ENCODE results near the gene SLC35F3. TPM values are rescaled to one million over a fixed set of nuclear protein-coding genes. Genes with fewer than 3 reads are reported as not detected.

Gene SLC35F3
- total RNA-seq, 2 experiments from 2014 or later = not detected

- no peak overlapping the region for H2AFZ ChIP-seq (ENCODE audit: low read length)
- H3K36me3 ChIP-seq (ENCODE audit: insufficient read depth, low read length) = no peaks in the 10 kb centered on the region
- no peak for TF ChIP-seq EZH2phosphoT487 (IDR thresholded peaks at IDR 0.05; ENCODE audit: borderline replicate concordance, low read depth, low read length)
- no peak for TF ChIP-seq CTCF (conservative IDR thresholded peaks at IDR 0.05; ENCODE audit: low read length)
- no peaks in the 10 kb centered on the region for H3K79me2 ChIP-seq (ENCODE audit: insufficient read depth, low read depth, low read length)
- intact Hi-C loops (cut with micrococcal nuclease; ENCODE audit: unreplicated experiment) = no loop called here
- H3K9me3 ChIP-seq (ENCODE audit: low read length) = peaks cover 37% of the 10 kb centered on the region
- no peak overlapping the region for H3K4me2 ChIP-seq (ENCODE audit: low read length)
- DNase-seq (ENCODE audit: low spot score) = no peak
- H3K9me2 ChIP-seq (ENCODE audit: insufficient read depth, low read length) = no peaks in the 10 kb centered on the region
- H3K4me1 ChIP-seq (ENCODE audit: insufficient read depth, low read length, poor library complexity, severe bottlenecking) = no peaks in the 10 kb centered on the region
- no peaks in the 10 kb centered on the region for H4K20me1 ChIP-seq (ENCODE audit: insufficient read depth, low read length)
- H3K4me3 ChIP-seq (ENCODE audit: low read depth, low read length, poor library complexity, severe bottlenecking) = no peak overlapping the region
- POLR2A ChIA-PET = interaction anchor here (1.0 to 1.5 kb wide), 3 partner anchors 9 to 34 kb away, joined by 3 read pairs; no protein-coding TSS in a partner anchor
- CTCF ChIA-PET (ENCODE audit: unreplicated experiment) = no interaction called here
- H3K27ac ChIP-seq (ENCODE audit: low read depth, low read length, poor library complexity, severe bottlenecking) = no peak overlapping the region
- BruUV-seq (replicated peaks) = no TSS peak
Observed at GRCh38 chr1:234337233-234337632, 432.8 kb downstream of the SLC35F3 start.

- no peaks in the 10 kb centered on the region for H4K20me1 ChIP-seq (ENCODE audit: insufficient read depth, low read length)
- no peak overlapping the region for H2AFZ ChIP-seq (ENCODE audit: low read length)
- no peak overlapping the region for H3K4me2 ChIP-seq (ENCODE audit: low read length)
- H3K9me3 ChIP-seq (ENCODE audit: low read length) = peaks cover 35% of the 10 kb centered on the region
- H3K27ac ChIP-seq (ENCODE audit: low read depth, low read length, poor library complexity, severe bottlenecking) = no peak overlapping the region
- H3K79me2 ChIP-seq (ENCODE audit: insufficient read depth, low read depth, low read length) = no peaks in the 10 kb centered on the region
- no peak for DNase-seq (ENCODE audit: low spot score)
- CTCF ChIA-PET (ENCODE audit: unreplicated experiment) = no interaction called here
- no peaks in the 10 kb centered on the region for H3K36me3 ChIP-seq (ENCODE audit: insufficient read depth, low read length)
- no peak for TF ChIP-seq CTCF (conservative IDR thresholded peaks at IDR 0.05; ENCODE audit: low read length)
- TF ChIP-seq EZH2phosphoT487 (IDR thresholded peaks at IDR 0.05; ENCODE audit: borderline replicate concordance, low read depth, low read length) = no peak
- no TSS peak for BruUV-seq (replicated peaks)
- POLR2A ChIA-PET = no interaction called here
- no peak overlapping the region for H3K4me3 ChIP-seq (ENCODE audit: low read depth, low read length, poor library complexity, severe bottlenecking)
- no peaks in the 10 kb centered on the region for H3K9me2 ChIP-seq (ENCODE audit: insufficient read depth, low read length)
- H3K4me1 ChIP-seq (ENCODE audit: insufficient read depth, low read length, poor library complexity, severe bottlenecking) = no peaks in the 10 kb centered on the region
- intact Hi-C loops (cut with micrococcal nuclease; ENCODE audit: unreplicated experiment) = no loop called here
Observed at GRCh38 chr1:234340528-234340927, 436.1 kb downstream of the SLC35F3 start.

- Histone ChIP-seq H3K4me2 (ENCODE audit: low read length) (no peak overlapping the region), H3K4me3 (ENCODE audit: low read depth, low read length, poor library complexity, severe bottlenecking) (no peak overlapping the region), H3K36me3 (ENCODE audit: insufficient read depth, low read length) (no peaks in the 10 kb centered on the region), H3K79me2 (ENCODE audit: insufficient read depth, low read depth, low read length) (no peaks in the 10 kb centered on the region), H3K4me1 (ENCODE audit: insufficient read depth, low read length, poor library complexity, severe bottlenecking) (no peaks in the 10 kb centered on the region), H3K27ac (ENCODE audit: low read depth, low read length, poor library complexity, severe bottlenecking) (no peak overlapping the region), H3K9me3 (ENCODE audit: low read length) (peaks cover 25% of the 10 kb centered on the region), H2AFZ (ENCODE audit: low read length) (no peak overlapping the region), H3K9me2 (ENCODE audit: insufficient read depth, low read length) (no peaks in the 10 kb centered on the region), H4K20me1 (ENCODE audit: insufficient read depth, low read length) (no peaks in the 10 kb centered on the region)
- no peak for TF ChIP-seq CTCF (conservative IDR thresholded peaks at IDR 0.05; ENCODE audit: low read length)
- no peak for TF ChIP-seq EZH2phosphoT487 (IDR thresholded peaks at IDR 0.05; ENCODE audit: borderline replicate concordance, low read depth, low read length)
- CTCF ChIA-PET (ENCODE audit: unreplicated experiment) = no interaction called here
- BruUV-seq (replicated peaks) = no TSS peak
- intact Hi-C loops (cut with micrococcal nuclease; ENCODE audit: unreplicated experiment) = no loop called here
- POLR2A ChIA-PET = interaction anchor here (1.2 to 1.7 kb wide), 2 partner anchors 13 to 36 kb away, joined by 3 to 6 read pairs; no protein-coding TSS in a partner anchor
- DNase-seq (ENCODE audit: low spot score) = no peak
Observed at GRCh38 chr1:234342774-234343173, 438.3 kb downstream of the SLC35F3 start.
